Esophagus squamous epithelium (tissue), 5 donors: ENCODE results near the gene F12. TPM values are rescaled to one million over a fixed set of nuclear protein-coding genes. Genes with fewer than 3 reads are reported as not detected.

Experiments used
- DNase-seq: peaks from one replicate; lab custom pipeline; 2025; lab: John Stamatoyannopoulos, UW
- H3K27ac ChIP-seq, 4 donors: fragments of 200-600 bp; sonication (generic); one replicate each; pipeline ENCODE4 v1.5.1; 2016 to 2019; ENCODE audit warnings: mild to moderate bottlenecking in 1 of 4
- H3K27me3 ChIP-seq, 4 donors: fragments of 200-600 bp; sonication (generic); 1 replicate in 3 of 4; 2 replicates in 1 of 4; pipeline versions ENCODE4 v1.5.1 to v1.6.0; 2017 to 2021; ENCODE audit warnings: antibody characterized with exemption in 1 of 4
- H3K36me3 ChIP-seq, 3 donors: fragments of 200-600 bp; sonication (generic); one replicate each; pipeline ENCODE4 v1.5.1; 2016 to 2019
- H3K4me1 ChIP-seq, 3 donors: fragments of 200-600 bp; sonication (generic); one replicate each; pipeline ENCODE4 v1.5.1; 2017 to 2019
- H3K4me3 ChIP-seq, 4 donors: fragments of 200-600 bp; sonication (generic); 1 replicate in 3 of 4; 2 replicates in 1 of 4; pipeline ENCODE4 v1.5.1; 2016 to 2019; ENCODE audit warnings: mild to moderate bottlenecking in 2 of 4, moderate library complexity in 1 of 4
- H3K9me3 ChIP-seq, 3 donors: fragments of 200-600 bp; sonication (generic); one replicate each; pipeline ENCODE4 v1.5.1; 2016 to 2019
- POLR2A ChIP-seq, 4 donors: fragments of 450-650 bp; IDR thresholded peaks; one replicate each; pipeline ENCODE4 v1.6.1; 2017; ENCODE audit warnings: antibody characterized with exemption in 4 of 4, mild to moderate bottlenecking in 4 of 4, moderate library complexity in 3 of 4
- WGBS, 2 donors: methylation state at CpG; one replicate each; pipeline ENCODE4 v1.1.5; 2018; 5-methylcytosine and 5-hydroxymethylcytosine counted together
- intact Hi-C: fragments of 100-400 bp; cut with DNase I; formaldehyde crosslinking; loops from one replicate; pipeline ENCODE4 v1.15.0; 2022
- total RNA-seq, 4 donors: library from RNA; depleted of rRNA; stranded (reverse); fragments of >200 nt; gene quantifications; one replicate each; pipeline ENCODE4 v1.1.0, GENCODE V29; 2016
- TF ChIP-seq, protein P1 (sequence below), 6 experiments: fragments of 450-650 bp in 4 of 6; fragments of 200-600 bp in 2 of 6; sonication (generic) in 2 of 6; IDR thresholded peaks; one replicate each; pipeline ENCODE4 v1.5.1; 2016 to 2019; ENCODE audit warnings: antibody characterized with exemption in 6 of 6, mild to moderate bottlenecking in 4 of 6, moderate library complexity in 4 of 6
- donor health status: DM: yes; HTN: yes; CAD: no.

Gene F12
- total RNA-seq, 4 donors from 2014 or later: 10.7 to 25.4 (median 19.6) TPM

DNA sequence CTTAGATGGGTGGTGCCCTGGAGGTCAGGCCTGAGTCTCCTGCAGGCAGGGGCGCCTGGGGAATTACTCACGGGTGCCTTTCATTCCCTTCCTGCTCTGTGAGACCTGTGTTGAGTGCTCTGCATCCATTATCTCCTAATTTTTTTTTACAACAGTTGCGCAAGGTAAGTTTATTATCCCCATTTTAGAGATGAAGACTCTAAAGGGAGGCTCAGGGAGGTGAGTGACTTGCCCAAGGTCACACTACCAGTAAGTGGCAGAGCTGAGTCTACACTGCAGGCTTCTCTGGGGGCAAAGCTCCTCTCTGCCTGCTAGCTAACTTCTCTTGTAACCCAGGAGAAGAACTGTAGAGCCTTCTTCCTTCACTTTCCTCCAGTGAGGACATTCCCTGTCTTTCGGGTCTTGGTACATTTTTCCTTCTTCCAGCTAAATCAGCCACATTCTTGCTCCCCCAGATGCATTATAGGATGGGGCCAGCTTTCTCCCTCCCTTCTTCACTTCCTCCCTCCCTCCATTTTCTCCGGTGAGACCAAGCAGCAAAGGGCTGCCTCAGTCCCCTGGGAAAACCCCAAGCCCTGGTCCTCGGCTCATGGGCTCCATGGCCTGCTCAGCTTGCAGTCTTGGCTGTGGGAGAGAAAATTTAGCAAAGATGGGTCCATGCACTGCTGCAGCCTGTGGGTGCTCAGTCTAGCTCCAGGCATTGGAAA is 39.0 kb upstream of the F12 start:
- Histone ChIP-seq H3K36me3 (no peaks in the 10 kb centered on the region), H3K27me3 (peaks cover 0 to 59% (median 0%) of the 10 kb centered on the region in 4 donors), H3K4me3 (peak overlapping the region in 1 of 4 donors; percentile 82), H3K4me1 (peaks cover 36 to 86% (median 37%) of the 10 kb centered on the region in 3 donors), H3K9me3 (no peaks in the 10 kb centered on the region), H3K27ac (peak overlapping the region in 1 of 4 donors; percentile 62)
- 58 to 67% methylated on average over 4 to 5 of the region's 6 CpGs for WGBS, 2 donors
- intact Hi-C loops: no loop called here
- no peak for TF ChIP-seq POLR2A (IDR thresholded peaks at IDR 0.05)
- TF ChIP-seq, protein P1, sequence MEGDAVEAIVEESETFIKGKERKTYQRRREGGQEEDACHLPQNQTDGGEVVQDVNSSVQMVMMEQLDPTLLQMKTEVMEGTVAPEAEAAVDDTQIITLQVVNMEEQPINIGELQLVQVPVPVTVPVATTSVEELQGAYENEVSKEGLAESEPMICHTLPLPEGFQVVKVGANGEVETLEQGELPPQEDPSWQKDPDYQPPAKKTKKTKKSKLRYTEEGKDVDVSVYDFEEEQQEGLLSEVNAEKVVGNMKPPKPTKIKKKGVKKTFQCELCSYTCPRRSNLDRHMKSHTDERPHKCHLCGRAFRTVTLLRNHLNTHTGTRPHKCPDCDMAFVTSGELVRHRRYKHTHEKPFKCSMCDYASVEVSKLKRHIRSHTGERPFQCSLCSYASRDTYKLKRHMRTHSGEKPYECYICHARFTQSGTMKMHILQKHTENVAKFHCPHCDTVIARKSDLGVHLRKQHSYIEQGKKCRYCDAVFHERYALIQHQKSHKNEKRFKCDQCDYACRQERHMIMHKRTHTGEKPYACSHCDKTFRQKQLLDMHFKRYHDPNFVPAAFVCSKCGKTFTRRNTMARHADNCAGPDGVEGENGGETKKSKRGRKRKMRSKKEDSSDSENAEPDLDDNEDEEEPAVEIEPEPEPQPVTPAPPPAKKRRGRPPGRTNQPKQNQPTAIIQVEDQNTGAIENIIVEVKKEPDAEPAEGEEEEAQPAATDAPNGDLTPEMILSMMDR (IDR thresholded peaks at IDR 0.05): no peak
- no peak for DNase-seq

DNA sequence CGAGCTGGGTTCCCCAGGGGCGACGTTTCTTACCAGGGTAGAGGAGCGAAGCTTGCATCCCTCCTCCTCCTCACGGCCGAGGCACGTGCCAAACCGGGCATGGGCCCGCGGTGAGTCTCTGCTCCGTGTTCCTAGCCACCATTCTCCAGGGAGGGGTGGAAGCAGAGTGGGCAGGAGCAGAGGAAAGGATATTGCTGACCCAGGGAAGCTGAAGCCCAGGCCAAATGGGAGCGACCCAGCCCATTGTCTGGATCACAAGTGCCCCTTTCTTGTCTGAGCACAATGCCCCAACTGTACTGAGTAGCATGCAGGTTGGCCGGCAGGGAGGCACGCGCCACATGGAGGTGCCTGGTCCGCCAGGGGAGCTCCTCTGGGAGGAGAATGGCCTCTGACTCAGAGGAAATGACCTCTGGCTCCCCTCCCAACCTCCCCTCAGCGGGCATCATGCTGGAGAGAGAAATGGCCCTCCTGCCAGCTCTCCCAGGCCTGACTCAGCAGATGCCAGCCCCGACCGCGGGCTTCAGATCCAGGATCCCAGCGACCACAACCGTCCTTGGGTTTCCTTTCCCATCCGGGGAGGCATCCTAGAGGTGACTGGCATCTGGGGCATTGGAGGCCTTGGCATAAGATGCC is 38.4 kb upstream of the F12 start:
- Histone ChIP-seq H3K4me3 (peak overlapping the region; percentile 45 to 82 (median 70)), H3K36me3 (no peaks in the 10 kb centered on the region), H3K27me3 (peaks cover 0 to 54% (median 0%) of the 10 kb centered on the region in 4 donors), H3K27ac (peak overlapping the region in 1 of 4 donors; percentile 62), H3K4me1 (peaks cover 31 to 86% (median 32%) of the 10 kb centered on the region in 3 donors), H3K9me3 (no peaks in the 10 kb centered on the region)
- intact Hi-C loops: no loop called here
- no peak for DNase-seq
- no CpG with 5 or more reads among the region's 23 CpGs for WGBS, 2 donors
- no peak for TF ChIP-seq POLR2A (IDR thresholded peaks at IDR 0.05)
- TF ChIP-seq, protein P1 (IDR thresholded peaks at IDR 0.05): peak in 1 of 6 experiments; percentile 2

DNA sequence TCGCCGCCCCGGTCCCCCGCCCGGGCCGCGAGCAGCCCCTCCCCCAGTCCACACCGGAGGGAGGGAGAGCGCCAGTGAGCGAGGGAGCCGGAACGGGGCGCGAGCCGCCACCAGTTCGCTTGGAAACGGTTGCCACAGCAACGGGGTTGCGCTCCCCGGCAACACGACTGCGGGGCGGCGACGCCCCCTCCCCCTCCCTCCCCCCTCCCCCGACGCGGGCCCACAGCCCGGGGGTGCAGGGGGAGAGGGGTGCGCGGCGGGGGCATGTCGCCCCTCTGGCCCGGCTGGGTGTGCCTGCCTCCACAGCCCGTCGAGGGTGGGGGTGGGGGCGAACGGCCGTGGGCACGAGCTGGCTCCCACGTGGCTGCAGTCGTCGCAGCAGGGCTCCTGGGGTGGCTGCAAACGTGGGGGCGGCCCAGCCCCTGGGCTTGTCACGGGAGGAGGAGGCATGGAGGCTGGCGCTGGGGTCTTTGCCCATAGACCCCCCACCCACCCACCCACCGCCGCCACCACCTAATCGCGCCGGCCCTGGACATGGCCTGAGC is 37.8 kb upstream of the F12 start:
- peak overlapping the region; percentile 45 to 82 (median 70) for H3K4me3 ChIP-seq
- H3K4me1 ChIP-seq: peaks cover 29 to 80% (median 32%) of the 10 kb centered on the region in 3 donors
- H3K27me3 ChIP-seq: peaks cover 0 to 48% (median 0%) of the 10 kb centered on the region in 4 donors
- intact Hi-C loops: no loop called here
- WGBS, 2 donors: no CpG with 5 or more reads among the region's 52 CpGs
- peaks cover 0 to 5% (median 1%) of the 10 kb centered on the region in 3 donors for H3K36me3 ChIP-seq
- H3K27ac ChIP-seq: peak overlapping the region in 2 of 4 donors; percentile 62 to 63
- H3K9me3 ChIP-seq: no peaks in the 10 kb centered on the region
- DNase-seq: no peak
- TF ChIP-seq, protein P1 (IDR thresholded peaks at IDR 0.05): no peak
- no peak for TF ChIP-seq POLR2A (IDR thresholded peaks at IDR 0.05)

DNA sequence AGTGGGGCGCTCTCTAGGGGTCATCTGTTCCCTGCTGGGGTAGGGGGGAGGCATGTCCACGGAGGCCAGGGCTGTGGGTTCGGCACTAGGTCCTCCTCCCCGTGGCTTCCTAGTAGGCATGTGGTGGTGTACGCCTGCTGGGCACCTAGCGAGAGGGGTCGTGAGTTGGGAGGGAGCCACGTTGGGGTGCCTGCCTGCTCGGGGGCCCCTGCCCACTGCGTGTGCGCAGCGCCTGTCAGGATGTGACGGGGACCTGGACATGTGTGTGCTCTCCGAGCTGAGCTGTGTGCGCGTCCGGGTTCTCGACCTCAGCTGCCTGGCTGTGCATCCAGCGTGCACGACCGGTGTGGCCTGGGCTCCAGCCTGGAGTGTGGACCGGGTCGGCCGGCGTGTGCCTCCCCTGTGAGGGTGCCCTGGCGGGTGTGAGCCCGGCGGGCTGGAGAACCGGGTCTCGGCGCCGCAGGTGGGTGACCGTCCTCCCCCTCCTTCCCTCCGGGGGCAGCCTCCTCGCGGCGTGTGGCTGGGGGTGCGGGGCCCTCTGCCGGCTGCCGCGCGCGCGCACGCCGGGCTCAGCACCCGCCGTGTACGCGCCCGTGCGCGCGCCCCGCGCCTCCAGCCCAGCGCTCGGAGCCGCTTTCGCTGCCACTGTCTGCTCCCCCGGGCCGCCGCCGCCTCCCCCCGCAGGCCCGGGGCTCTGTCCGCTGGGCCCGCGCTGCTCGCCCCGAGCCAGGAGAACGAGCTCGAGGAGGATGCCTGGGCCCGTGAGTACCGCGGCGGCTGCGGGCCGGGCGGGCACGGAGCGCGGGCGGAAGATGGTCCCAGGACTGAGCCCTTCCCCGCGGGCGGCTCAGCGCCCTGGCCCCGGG is 37.1 kb upstream of the F12 start, which contains the start of gene PRR7:
Gene PRR7, plus strand, starts transcription at position 615 of the 866 bp plus-strand sequence. CDS start 8,254 bp downstream, outside the sequence.
- peak within 1 kb of the TSS in 3 of 4 donors; percentile 61 to 63 (median 62) for H3K27ac ChIP-seq
- DNase-seq: no peak
- TF ChIP-seq POLR2A (IDR thresholded peaks at IDR 0.05): peak in 1 of 4 donors; percentile 27
- TF ChIP-seq, protein P1 (IDR thresholded peaks at IDR 0.05): peak in 3 of 6 experiments; percentile 8 to 37 (median 20)
- 0 to 5% methylated on average over 10 to 11 of the region's 89 CpGs for WGBS, 2 donors
- intact Hi-C loops: no loop called here
- no peaks in the 10 kb centered on the region for H3K9me3 ChIP-seq
- H3K27me3 ChIP-seq: peaks cover 0 to 46% (median 0%) of the 10 kb centered on the region in 4 donors
- peaks cover under 1 to 12% (median 8%) of the 10 kb centered on the region in 3 donors for H3K36me3 ChIP-seq
- peak within 1 kb of the TSS; percentile 45 to 82 (median 70) for H3K4me3 ChIP-seq
- peaks cover 29 to 78% (median 32%) of the 10 kb centered on the region in 3 donors for H3K4me1 ChIP-seq
